GM12801 (cell line): ENCODE measurements around the gene DGCR8.

Experiments
- TF ChIP-seq, protein P1 (sequence below): IDR thresholded peaks from one replicate; pipeline ENCODE4 v1.5.1; 2011; ENCODE audit warnings: control low read depth; ENCODE audit not compliant: insufficient read length; ENCODE audit errors: extremely low read depth

Gene DGCR8

GRCh38 chr22:20140107-20140445 is 60.0 kb downstream of the DGCR8 start:
- TF ChIP-seq, protein P1, sequence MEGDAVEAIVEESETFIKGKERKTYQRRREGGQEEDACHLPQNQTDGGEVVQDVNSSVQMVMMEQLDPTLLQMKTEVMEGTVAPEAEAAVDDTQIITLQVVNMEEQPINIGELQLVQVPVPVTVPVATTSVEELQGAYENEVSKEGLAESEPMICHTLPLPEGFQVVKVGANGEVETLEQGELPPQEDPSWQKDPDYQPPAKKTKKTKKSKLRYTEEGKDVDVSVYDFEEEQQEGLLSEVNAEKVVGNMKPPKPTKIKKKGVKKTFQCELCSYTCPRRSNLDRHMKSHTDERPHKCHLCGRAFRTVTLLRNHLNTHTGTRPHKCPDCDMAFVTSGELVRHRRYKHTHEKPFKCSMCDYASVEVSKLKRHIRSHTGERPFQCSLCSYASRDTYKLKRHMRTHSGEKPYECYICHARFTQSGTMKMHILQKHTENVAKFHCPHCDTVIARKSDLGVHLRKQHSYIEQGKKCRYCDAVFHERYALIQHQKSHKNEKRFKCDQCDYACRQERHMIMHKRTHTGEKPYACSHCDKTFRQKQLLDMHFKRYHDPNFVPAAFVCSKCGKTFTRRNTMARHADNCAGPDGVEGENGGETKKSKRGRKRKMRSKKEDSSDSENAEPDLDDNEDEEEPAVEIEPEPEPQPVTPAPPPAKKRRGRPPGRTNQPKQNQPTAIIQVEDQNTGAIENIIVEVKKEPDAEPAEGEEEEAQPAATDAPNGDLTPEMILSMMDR, result no peak

- TF ChIP-seq, protein P1, result no peak
Measured at GRCh38 chr22:20140521-20140964, 60.5 kb downstream of the DGCR8 start.

DNA sequence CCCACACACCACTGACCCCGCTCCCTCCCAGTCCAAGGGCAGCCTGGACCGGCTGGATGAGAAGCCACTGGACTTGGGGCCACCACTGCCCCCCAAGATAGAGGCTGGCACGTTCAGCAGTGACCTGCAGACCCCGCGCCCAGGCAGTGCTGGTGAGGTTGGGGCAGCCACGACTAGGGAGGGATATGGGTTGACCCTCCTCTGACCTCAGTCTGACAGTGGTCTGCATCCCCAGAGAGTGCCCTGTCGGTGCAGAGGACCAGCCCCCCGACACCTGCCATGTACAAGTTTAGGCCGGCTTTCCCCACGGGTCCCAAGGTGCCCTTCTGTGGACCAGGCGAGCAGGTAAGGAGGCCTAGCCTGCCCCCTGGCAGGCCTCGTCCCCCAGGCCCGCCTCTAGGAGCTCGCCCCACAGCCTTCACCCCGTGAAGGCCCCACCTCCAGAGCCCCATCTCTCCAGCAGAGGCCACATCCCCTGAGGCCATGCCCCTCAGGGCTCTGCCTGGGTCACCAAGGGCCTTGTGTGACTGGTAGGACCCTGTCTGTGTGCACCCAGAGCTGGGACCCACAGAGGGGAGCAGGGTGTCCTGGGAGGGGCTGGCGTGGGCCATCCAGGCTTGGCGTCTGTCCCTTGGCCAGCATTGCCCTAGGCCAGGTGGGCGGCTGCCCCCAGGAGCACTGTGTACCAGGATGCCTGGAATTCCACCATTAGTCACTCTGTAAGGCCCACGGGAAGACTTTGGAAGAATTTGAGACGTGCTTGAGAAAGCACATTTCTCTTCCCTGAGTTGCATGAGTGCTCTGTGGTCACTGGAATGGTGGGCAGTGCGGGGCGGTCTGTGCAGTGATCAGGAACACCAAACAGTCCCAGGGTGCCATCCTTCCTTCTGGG is 61.4 kb downstream of the DGCR8 start:
- TF ChIP-seq, protein P1, result no peak

DNA sequence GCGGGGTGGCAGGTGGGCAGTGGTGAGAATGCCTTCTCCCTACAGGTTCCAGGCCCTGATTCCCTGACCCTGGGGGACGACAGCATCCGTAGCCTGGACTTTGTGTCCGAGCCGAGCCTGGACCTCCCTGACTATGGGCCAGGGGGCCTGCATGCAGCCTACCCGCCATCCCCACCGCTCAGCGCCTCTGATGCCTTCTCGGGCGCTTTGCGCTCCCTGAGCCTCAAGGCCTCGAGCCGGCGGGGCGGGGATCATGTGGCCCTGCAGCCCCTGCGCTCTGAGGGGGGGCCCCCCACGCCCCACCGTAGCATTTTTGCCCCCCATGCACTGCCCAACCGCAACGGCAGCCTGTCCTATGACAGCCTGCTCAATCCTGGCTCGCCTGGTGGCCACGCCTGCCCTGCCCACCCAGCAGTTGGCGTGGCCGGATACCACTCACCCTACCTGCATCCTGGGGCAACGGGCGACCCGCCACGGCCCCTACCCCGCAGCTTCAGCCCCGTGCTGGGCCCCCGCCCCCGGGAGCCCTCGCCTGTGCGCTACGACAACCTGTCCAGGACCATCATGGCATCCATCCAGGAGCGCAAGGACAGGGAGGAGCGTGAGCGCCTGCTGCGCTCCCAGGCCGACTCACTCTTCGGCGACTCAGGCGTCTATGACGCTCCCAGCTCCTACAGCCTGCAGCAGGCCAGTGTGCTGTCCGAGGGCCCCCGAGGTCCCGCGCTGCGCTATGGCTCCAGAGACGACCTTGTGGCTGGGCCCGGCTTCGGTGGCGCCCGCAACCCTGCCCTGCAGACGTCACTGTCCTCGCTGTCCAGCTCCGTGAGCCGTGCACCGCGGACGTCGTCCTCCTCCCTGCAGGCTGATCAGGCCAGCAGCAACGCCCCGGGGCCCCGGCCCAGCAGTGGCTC is 62.9 kb downstream of the DGCR8 start:
- TF ChIP-seq, protein P1, result no peak

GRCh38 chr22:20143883-20144665 is 64.0 kb downstream of the DGCR8 start:
- TF ChIP-seq, protein P1, result no peak

- TF ChIP-seq, protein P1, result no peak
Measured at GRCh38 chr22:20145206-20145831, 65.3 kb downstream of the DGCR8 start.

DNA sequence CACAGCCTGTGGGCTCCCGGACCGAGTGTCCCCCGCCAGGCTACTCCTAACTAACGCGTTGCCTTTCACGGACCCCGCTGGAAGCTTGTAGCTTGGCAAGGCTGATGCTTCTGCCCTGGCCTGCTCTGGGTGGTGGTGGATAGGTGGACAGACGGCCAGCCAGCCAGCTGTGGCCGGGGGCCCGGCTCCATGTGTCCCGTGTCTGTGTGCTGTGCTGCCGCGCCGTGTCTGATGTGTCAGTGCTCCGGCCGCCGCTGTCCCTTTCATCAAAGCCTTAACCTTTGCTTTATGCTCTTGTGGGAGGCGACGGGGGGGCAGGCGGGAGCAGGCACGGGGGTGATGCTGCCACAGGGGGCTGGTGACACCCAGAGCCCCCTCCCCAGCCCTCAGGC is 65.8 kb downstream of the DGCR8 start:
- TF ChIP-seq, protein P1, result no peak
